ENCODE measurements around the gene CDC42BPA. TPM values are rescaled to one million over a fixed set of nuclear protein-coding genes. Genes with fewer than 3 reads are reported as not detected.

The CDC42BPA gene, protein sequence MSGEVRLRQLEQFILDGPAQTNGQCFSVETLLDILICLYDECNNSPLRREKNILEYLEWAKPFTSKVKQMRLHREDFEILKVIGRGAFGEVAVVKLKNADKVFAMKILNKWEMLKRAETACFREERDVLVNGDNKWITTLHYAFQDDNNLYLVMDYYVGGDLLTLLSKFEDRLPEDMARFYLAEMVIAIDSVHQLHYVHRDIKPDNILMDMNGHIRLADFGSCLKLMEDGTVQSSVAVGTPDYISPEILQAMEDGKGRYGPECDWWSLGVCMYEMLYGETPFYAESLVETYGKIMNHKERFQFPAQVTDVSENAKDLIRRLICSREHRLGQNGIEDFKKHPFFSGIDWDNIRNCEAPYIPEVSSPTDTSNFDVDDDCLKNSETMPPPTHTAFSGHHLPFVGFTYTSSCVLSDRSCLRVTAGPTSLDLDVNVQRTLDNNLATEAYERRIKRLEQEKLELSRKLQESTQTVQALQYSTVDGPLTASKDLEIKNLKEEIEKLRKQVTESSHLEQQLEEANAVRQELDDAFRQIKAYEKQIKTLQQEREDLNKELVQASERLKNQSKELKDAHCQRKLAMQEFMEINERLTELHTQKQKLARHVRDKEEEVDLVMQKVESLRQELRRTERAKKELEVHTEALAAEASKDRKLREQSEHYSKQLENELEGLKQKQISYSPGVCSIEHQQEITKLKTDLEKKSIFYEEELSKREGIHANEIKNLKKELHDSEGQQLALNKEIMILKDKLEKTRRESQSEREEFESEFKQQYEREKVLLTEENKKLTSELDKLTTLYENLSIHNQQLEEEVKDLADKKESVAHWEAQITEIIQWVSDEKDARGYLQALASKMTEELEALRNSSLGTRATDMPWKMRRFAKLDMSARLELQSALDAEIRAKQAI (N-terminal part only)
- 92.8 and 95.7 TPM in 2 replicates for total RNA-seq
- long read RNA-seq, partial matches to known transcripts = 64 of 95 reads
- long read RNA-seq, other reads (novel, unspliced or antisense) = 31 of 95 reads

DNA sequence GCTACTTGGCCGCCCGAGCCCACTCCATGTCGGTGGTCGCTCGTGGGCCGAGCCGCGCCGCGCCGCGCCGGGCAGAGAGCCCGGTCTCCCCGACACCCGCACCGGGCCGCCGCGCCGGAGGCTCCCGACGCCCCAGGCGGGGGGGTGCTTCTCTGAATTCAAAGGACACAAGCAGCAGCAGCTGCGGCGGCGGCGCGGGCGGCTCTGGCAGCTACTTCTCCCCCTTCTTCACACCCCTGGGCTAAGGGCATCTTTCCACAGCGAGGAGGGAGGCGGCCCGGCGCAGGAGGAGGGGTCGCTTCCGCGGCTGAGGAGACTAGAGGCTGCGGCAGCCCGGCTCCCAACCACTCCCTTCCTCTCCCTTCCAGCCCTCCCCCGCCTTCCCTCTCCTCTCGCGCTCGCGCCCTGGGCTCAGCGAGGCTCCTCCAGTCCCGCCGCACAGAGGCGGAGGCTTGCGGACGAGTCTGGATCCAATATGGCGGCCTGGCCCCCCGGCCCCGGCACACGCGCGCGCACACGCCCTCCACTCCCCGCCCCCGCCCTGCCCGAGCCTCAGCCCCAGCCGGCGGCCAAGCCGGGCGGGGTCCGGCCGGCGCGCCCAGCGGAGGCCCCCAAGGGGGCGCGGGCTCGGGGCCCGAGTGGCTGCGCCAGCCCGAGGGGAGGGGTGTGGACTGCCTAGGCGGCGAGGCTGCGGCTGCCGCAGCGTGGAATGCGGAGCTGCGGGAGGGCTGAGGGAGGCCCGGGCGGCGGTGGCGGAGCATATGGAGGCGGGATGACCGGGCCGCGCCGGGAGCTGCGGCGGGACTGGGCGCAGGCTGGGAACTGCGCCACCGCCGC, at the start of gene CDC42BPA:
Gene CDC42BPA, minus strand, starts transcription at position 477 of the 837 bp plus-strand sequence. CDS start 1,310 bp downstream, outside the sequence.
- DNase-seq (ENCODE audit: extremely low spot score, unreplicated experiment) = peak; percentile 96
- TF ChIP-seq, protein P1, sequence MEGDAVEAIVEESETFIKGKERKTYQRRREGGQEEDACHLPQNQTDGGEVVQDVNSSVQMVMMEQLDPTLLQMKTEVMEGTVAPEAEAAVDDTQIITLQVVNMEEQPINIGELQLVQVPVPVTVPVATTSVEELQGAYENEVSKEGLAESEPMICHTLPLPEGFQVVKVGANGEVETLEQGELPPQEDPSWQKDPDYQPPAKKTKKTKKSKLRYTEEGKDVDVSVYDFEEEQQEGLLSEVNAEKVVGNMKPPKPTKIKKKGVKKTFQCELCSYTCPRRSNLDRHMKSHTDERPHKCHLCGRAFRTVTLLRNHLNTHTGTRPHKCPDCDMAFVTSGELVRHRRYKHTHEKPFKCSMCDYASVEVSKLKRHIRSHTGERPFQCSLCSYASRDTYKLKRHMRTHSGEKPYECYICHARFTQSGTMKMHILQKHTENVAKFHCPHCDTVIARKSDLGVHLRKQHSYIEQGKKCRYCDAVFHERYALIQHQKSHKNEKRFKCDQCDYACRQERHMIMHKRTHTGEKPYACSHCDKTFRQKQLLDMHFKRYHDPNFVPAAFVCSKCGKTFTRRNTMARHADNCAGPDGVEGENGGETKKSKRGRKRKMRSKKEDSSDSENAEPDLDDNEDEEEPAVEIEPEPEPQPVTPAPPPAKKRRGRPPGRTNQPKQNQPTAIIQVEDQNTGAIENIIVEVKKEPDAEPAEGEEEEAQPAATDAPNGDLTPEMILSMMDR (IDR thresholded peaks at IDR 0.05) = no peak
- Mint-ChIP-seq H3K27me3 (ENCODE audit: unreplicated experiment) (no peaks in the 10 kb centered on the region), H3K36me3 (ENCODE audit: unreplicated experiment) (peaks cover 2% of the 10 kb centered on the region), H3K4me1 (ENCODE audit: unreplicated experiment) (peaks cover 11% of the 10 kb centered on the region), H3K9me3 (ENCODE audit: unreplicated experiment) (no peaks in the 10 kb centered on the region), H3K27ac (ENCODE audit: unreplicated experiment) (peak within 1 kb of the TSS; percentile 96), H3K4me3 (ENCODE audit: unreplicated experiment) (peak within 1 kb of the TSS; percentile 90)

DNA sequence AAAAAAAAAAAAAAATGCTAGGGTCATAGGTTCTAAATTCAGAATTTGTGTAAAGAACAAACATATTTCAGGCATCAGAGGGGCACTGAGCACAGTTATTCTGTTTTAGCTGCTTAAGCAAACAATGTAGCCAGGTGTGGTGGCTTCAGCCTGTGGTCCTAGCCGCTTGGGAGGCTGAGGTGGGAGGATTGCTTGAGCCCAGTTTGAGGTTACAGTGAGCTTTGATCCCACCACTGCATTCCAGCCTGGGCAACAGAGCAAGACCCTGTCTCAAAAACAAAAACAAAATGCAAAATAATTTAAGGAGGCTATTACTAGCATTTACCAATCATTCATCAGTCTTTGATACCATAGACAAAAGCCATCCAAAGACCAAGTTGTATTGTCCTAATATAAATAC, 49.7 kb upstream of the CDC42BPA start:
- TF ChIP-seq, protein P1 (IDR thresholded peaks at IDR 0.05) = no peak
- Mint-ChIP-seq H3K9me3 (ENCODE audit: unreplicated experiment) (no peaks in the 10 kb centered on the region), H3K36me3 (ENCODE audit: unreplicated experiment) (no peaks in the 10 kb centered on the region), H3K27me3 (ENCODE audit: unreplicated experiment) (no peaks in the 10 kb centered on the region), H3K4me3 (ENCODE audit: unreplicated experiment) (no peak overlapping the region), H3K4me1 (ENCODE audit: unreplicated experiment) (peaks cover 38% of the 10 kb centered on the region), H3K27ac (ENCODE audit: unreplicated experiment) (no peak overlapping the region)
- DNase-seq (ENCODE audit: extremely low spot score, unreplicated experiment) = no peak

DNA sequence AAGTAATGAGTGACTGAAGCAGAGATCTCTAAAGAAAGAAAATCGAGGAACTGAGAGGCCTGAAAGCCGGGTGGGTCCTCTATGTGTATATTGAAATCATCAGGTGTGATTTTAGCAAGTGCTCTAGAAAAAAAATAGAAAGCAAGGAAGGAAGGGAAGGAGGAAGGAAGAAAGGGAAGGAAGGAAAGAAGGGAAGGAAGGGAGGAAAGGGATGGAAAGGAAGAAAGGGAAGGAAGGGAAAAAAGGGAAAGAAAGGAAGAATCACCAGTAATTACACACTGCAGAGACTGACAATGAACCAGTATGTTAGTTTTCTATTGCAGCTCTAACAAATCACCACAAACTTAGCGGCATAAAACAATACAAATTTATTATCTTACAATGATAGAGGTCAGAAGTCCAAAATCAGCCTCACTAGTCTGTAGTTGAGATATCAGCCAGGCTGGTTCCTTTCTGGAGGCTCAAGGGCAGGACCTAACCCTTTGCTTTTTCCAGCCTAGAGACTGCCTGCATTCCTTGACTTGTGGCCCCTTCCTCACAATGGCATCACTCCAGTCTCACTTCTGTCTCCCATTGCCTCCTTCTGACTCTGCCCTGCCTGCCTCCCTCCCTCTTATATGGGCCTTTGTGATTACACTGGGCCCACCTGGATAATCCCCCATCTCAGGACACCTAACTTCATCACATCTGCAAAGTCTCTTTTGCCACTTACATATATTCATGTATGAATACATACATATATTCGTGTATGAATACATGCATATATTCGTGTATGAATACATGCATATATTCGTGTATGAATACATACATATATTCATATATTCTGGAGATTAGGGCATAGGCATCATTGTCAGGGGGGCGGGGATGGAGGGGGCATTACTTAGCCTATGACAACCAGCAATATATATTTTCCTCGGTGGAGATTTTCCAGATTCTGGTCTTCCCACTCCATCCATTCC, 47.5 kb upstream of the CDC42BPA start:
- TF ChIP-seq, protein P1 (IDR thresholded peaks at IDR 0.05) = no peak
- no peak for DNase-seq (ENCODE audit: extremely low spot score, unreplicated experiment)
- Mint-ChIP-seq H3K27me3 (ENCODE audit: unreplicated experiment) (no peaks in the 10 kb centered on the region), H3K4me3 (ENCODE audit: unreplicated experiment) (no peak overlapping the region), H3K36me3 (ENCODE audit: unreplicated experiment) (no peaks in the 10 kb centered on the region), H3K4me1 (ENCODE audit: unreplicated experiment) (peaks cover 25% of the 10 kb centered on the region), H3K9me3 (ENCODE audit: unreplicated experiment) (no peaks in the 10 kb centered on the region), H3K27ac (ENCODE audit: unreplicated experiment) (no peak overlapping the region)

DNA sequence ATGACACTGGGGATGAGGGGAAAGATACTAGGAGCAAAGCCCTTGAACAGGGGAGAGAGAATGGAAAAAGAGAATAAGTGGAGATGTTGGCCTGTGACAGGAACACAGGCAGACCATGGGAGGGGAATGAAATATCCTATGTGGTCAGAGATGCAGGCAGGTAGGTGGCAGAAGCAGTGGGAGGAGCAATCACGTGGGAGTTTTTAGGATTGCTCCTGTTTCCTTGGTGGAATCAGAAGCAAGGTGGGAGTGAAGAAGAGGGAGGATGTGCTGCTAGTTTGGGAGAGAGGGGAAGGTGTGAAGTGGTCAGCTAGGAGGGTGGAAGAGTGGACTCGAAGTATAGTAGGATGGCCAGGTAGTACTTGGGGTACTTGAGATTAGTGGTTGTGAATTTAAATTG, 46.4 kb upstream of the CDC42BPA start:
- no peak for DNase-seq (ENCODE audit: extremely low spot score, unreplicated experiment)
- no peaks in the 10 kb centered on the region for H3K36me3 Mint-ChIP-seq (ENCODE audit: unreplicated experiment)
- TF ChIP-seq, protein P1 (IDR thresholded peaks at IDR 0.05) = no peak
- peaks cover 14% of the 10 kb centered on the region for H3K4me1 Mint-ChIP-seq (ENCODE audit: unreplicated experiment)
- H3K4me3 Mint-ChIP-seq (ENCODE audit: unreplicated experiment) = no peak overlapping the region
- H3K27me3 Mint-ChIP-seq (ENCODE audit: unreplicated experiment) = no peaks in the 10 kb centered on the region
- no peak overlapping the region for H3K27ac Mint-ChIP-seq (ENCODE audit: unreplicated experiment)
- H3K9me3 Mint-ChIP-seq (ENCODE audit: unreplicated experiment) = no peaks in the 10 kb centered on the region

Data from osteocyte (in vitro differentiated cells).